GM18520 (cell line): ENCODE results near the gene TBC1D2B.
A peak's percentile ranks its signal among the peaks of the same experiment; 100 is the strongest.

Experiments used
- ATAC-seq: cut with Tn5 transposase; IDR thresholded peaks from one replicate; pipeline ENCODE4 v1.9.1; 2021; ENCODE audit not compliant: unreplicated experiment

TBC1D2B gene

DNA sequence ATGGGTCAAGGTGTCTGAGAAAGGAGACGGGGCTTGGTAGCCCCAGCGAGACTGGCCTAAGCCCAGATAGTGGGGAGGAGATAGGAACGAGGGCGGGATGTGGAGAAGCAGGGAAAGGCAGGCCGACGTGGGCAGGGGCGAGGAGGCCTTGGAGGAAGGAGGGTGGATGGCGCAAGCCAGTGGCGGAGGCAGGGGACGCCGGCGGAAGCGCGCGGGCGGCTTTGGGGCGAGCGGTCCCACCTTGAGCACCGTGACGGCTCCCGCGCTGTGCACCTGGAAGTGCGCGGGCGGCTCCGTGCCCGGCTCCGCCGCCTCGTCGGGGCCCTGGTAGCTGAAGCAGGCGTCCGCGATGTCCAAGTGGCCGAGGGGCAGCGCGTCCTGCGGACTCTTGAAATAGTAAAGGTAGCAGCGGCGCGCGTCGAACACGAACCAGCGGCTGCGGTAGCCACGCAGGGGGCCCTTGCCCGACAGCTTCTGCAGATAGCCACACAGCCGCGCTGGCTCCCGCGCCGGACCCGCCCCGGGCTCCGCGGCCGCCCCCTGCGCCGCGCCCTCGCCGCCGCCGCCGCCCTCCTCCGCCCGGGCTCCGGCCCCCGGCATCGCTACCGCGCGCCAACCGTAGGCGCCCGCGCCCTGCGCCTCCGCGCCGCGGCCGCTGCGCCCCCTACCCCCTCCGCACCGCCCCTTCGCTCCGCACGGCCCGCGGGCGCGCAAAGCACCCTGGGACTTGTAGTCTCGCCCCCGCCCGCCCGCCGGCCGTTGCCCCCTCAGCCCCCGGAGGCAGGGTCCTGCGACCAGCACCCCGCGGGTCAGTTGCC is at the start of gene TBC1D2B:
TBC1D2B (minus strand) TSS at position 659 of the 818 bp plus-strand sequence; CDS start at position 600, 59 bp downstream.
- ATAC-seq = peak; percentile 42

DNA sequence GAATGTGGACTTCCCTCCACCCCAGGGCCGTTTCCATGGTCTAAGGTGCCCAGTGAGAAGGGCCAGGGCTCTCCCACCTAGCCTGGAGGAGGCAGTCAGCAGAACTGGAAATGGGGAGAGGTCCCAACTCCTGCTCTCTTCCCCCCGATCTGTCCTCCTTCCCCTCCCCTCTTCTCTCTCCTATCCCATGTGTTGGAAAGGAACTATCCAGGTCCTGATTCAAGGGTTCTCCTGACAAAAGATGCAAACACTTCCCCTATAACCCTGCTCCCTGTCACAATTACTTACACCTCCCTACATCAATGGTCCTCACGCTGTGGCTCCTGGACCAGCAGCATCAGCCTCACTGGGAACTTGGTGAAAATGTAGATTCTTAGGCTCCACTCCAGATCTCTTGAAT is 47.8 kb upstream of the TBC1D2B start:
- no peak for ATAC-seq

DNA sequence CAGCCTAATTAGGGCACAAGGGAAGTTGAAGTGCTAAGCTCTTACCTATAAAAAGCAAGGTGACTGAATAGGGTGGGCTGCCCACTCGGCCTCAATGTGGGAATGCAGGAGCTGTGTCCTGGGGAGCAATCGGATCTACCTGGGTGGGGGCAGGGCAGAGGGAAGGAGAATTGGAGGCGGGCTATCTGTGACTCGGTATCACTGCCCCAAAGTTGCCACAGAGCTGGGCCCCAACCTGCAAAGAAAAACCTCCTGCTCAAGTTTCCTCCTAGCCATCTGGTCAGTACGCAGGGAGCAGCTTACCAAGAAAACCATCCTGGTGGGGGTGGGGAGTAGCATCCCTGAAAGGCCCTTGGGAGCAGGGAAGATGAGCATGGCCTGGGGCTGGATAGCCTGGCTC is 43.0 kb upstream of the TBC1D2B start:
- no peak for ATAC-seq

DNA sequence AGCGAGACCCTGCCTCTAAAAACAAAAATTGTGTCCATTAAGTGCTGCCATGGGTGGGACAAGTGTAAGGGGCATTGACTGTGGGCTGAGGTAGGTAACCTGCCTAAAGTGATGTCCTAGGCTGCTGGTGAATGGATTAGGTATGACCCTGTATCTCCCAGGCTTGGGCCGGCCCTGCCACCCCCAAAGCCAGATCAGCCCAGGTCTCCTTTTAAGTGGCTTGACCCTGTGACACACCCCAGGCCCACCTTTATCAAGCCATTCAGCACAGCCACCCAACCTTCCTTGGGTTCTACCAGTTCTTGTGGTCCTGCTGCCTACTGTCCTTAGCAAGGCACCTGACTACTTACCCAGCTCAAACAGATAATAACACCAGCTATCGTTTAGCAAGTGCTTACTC is 35.0 kb upstream of the TBC1D2B start:
- ATAC-seq = no peak

DNA sequence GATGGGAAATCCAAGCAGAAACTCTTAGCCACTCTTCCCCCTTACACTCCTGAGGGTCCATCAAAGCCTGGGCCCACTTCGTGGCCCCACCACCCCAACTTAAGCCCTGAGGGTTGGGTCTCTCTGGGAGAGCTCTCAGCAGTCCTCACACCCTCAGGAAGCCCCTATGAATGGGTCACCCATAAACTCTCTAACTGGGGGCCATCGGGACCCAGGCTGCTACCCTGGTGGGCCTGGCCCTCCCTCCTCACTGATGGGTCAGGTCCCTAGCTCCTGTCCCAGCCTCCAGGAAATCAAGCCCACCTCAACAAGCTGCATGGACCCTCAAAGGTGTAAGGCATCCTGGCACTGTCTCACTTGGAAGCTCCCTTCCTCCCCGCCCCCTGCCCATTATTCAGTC is 34.3 kb upstream of the TBC1D2B start:
- no peak for ATAC-seq

DNA sequence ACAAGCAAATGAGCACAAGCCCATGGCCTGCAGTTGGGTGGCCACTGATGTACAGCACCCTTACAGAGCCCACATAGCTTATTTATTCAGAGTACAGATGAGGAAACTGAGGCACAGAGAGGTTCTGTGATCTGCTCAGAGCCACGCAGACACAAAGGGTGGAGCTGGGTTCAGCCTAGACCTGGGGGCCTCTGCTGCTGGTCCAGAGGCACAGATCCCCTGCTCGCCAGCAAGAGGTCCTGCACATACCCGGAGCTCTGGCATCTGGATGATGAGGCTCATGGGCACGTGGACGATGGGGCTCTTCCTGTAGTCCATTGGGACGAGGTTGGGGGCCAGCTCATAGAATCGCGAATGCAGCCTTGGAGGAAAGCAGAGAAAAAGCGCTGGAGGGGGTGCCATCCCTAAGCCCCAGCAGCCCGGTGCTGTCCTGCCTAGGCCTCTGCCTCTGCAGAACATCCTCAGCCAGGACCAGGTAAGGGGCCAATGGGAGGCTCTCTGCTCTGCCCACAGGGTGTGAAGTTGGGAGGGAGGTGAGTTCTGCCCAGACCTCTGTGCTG is 33.5 kb upstream of the TBC1D2B start:
- ATAC-seq = no peak

DNA sequence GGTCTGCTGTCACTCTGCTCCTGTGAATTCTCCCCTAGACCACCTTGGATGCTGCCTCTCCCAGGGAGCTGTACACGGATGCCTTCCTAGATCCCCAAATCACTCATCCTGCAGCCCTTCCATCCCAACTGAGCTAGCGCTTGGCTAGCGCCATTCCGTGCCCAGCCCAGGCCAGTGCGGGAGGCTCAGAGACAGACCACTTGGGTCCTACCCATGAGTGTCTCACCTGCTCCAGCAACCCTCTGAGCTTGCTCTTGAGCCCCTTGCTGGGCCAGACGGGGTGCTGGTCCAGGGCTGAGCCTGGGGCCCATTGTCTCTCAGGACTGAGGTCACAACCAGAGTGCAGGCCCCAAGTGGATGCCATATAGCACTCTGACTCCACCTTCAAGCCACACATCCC is 32.6 kb upstream of the TBC1D2B start:
- ATAC-seq = no peak

DNA sequence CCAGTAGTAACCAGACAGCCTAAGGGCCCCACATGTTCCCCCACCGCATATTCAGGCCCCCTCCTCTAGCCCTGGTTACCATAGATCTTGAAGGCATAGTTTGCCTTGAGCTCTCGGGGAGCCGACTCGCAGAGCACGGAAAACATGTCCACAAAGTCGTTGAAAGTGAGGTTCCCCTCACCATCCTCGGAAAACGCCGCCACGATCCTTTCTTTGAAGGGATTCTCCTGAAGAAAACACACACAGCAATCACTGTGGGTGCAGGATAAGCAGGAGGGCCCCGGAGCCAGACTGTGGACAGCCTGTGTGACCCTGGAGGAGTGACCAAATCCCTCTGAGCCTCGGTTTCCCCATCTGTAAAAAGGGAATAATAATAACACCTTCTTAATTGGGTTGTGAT is 31.6 kb upstream of the TBC1D2B start:
- ATAC-seq = no peak

DNA sequence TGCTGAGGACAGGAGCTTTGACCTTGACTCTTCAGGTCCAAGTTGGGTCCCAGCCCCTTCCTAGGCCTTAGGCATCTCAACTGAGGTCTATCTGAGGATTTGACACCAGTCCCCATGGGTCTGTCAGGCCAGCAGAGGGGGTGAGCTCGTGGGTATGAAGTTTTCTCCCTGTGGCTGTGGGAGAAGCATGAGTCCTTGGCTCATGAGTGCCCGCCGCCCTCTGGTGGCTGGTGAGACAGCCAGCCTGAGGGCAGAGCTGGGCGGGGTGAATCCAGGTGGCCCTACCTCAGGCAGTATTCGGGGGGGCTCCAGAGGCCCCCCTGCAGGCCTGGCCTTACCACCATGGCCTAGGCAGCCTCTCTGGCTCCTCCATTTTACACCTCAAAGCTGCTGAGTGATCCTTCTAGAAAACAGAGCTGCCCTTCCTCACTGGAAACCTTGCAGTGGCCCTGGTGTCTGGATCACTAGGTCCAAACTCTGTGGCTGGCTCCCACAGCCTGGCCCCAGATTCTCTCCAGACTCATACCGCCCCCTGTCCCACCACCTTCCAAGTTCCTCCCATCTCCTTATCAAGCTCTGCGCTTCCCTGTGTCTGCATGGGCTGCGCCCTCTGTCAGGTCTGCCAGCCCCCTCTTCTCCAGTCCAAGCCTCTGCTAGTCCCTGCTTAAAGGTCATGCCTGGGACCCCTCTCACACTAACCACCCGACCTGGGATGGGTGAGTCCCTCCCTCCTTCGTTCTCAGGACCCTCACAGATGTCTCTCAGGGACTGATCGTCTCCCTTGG is 31.0 kb upstream of the TBC1D2B start:
- ATAC-seq = peak; percentile 36

DNA sequence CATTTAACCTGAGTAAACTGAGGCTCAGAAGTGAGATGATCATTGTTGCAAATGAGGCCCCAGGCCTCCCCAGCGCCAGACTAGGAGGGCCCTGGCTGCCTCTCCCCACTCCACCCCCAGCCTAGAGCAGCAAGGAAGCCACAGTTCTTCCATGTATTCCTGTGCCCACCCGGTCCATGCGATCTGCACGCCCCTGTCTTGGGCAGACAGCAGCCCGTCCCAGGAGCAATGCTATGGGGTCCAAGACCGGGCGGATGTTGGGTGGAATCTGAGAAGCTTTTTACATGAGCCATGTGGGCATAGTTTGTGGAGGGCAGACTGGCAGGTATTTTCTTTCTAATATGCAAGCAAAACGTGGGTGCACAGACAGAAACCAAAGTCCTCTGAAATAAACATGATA is 30.0 kb upstream of the TBC1D2B start:
- no peak for ATAC-seq

DNA sequence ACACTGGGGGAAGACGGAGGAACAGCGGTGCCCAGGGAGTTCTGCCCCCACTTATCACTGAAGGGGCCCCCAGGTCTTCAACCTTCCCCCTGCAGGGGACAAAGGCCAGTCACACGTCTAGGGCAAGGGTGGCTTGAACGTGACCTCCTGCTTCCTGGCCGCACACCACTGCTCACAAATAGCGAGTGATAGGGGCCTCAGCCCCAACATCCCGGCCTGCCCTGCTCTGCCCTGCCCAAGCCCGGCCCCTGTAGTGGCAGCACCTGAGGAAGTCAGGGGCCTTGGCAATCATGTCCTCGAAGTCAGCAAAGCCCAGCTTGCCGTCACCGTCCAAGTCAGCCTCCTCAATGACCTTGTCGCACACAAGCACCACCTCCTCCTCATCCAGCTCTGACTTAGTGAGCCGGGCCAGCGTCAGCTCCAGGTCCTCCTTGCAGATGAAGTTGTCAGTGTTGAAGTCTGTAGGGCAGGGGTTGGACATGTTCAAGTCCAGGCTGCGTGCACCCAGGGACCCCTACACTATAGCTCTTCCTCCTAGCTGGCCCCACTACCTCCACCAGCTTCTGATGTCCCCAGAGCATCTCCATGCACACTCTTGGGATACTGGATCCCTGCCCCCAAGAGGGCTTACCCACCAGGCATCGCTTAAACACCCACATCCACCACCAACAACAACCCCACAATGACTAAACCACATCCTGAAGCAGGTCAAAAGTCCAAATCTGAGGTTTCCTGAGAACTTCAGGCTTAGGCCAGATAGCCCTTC is 28.1 kb upstream of the TBC1D2B start:
- ATAC-seq = no peak

DNA sequence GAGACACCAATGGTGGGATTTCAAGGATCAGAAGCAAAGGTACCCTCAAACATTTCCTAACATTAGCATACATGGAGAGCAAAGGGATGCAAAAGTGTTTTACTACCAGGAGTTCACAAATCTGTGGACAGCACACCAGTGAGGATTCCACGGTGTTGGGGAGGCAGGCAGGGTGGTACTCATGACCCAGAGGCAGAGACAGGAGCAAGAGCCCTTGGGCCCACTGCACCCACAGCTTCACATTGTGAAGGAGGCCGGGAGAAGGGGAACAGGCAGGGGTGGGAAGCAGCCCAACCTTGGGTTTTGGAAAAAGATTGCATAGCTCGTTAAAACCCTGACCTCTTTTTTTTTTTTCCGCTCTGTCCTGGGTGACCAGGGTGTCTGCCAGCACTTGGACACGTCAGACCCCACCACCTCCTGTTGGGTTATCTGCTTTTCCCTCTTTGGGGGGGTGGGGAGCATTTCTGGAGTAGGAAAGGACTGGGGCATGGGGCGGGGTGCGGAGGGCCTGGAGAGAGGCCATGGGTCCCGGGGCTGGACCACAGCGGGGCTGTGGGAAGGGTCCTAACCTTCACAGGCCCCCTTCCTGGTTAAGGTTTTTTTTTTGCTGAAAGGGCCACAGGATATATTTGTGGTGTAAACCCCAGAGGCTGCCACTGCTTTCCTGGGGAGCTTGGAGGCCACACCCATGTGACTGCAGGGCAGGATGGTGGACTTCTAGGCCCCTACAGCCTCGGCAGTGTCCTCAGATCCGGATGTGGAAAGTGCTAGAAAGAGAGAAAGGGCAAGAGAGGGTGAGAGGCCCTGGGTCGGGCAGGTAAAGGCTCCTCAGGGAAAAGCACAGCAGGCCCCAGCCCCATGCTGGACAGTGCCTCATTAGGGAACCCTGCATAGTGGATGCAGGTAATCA is 27.3 kb upstream of the TBC1D2B start:
- ATAC-seq = no peak

DNA sequence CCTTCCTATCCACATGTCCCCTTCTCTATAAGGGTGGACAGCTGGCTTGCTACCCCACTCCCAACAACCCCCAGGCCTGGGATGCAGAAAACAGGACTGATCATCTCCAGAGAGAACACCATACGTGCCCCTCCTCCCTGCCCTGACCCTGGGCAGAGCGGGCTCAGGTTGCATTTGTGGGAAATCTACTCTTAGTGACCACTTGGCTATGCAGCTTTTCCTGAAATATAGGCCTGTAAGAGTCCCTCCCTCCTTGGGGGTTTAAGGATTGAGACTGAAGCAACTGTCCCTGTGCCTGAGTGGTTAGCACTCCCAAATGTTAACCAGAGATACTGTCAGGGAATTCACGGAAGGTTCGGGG is 26.6 kb upstream of the TBC1D2B start:
- no peak for ATAC-seq

DNA sequence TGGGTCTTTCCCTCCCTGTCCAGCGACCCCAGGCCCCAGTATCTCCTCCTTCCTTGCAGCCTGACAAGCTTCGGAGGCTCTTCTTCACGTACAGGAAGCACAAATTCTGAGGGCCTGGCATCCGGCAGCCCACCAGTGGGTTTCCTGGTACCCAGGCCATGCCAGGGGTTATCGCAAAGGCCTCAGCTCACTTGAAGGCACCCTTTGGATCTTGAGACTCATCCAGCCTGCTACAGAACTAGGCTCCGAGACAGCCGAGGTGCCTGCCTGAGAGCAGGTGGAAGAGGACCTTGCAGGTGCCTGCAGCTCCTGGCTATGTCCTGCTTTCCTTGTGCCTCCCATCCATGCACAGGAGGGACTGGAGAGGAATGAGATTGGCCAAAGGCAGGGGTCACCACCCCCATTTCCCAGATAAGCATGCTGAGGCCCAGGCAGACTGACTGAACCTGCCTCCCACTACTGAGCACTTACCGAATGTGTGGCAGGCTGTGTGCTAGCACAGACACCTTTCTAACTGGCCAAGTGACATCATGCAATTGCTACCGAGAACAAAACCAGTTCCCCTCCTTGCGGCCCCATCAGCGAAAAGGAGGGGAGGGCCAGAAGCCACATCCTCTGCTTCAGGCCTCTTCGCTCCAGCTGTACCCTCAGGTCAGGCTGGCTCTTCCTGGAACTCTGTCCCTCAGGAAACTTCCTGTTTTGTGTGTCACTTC is 26.1 kb upstream of the TBC1D2B start:
- peak; percentile 55 for ATAC-seq

DNA sequence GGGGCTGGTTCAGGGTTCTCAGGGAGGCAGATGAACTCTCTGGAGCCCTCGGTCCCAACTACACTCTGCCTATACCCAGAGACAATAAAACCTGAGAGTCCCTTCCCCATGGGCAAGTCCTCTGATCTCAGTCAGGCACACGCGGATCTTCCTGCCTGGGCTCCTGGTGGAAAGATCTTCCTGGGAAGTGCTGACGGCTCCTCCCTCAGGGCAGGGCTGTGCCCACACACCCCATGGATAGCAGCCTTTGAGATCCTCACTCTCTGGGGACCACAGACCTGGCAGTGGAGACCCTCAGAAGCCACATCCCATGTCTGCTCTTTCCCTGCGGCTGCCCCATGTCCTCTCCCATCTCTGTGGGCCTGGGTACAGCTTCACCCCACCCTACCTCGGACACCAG is 25.2 kb upstream of the TBC1D2B start:
- no peak for ATAC-seq

DNA sequence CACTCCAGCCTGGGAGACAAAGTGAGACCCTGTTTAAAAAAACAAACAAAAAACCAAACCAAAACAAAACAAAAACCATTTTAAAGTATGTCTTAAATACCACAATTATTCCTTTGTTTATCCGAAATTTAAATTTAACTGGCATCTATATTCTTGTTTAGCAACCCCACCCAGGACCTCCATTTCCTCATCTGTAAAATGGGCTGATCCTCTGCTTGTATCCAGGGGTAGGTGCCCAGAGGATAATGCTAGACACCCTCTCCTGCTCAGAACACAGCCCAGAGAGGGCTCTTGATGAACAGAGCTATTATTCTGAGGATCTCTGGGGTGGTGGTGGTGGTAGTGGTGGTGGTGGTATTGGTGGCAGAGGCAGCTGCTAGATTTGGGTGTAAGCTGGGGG is 24.7 kb upstream of the TBC1D2B start:
- no peak for ATAC-seq

DNA sequence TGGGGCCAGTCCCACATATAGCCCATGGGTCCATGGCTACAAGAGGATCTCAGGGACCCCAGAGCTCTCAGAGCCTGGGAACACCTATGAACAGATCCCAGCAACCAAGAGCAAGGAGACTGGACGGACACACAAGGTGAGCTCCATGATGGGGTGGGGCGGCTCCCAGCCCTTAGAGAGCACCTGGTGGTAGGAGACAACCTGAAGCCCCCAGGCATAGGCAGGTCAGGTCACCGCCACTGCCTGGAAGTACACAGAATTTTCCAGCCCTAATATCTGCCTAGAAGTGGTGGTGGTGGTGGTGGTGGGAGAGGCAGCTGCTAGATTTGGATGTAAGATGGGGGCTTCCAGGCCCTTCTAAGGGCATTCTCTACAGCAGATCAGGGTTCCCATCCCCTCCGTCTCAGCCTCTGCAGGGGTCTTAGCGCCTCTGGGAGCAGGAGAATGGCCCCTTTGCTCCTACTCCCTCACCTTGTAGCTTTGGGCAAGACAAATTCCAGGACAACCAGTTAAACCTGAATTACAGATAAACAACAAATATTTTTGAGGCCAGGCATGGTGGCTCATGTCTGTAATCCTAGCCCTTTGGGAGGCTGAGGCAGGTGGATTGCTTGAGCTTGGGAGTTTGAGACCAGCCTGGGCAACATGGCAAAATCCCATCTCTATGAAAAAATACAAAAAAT is 24.1 kb upstream of the TBC1D2B start:
- no peak for ATAC-seq

DNA sequence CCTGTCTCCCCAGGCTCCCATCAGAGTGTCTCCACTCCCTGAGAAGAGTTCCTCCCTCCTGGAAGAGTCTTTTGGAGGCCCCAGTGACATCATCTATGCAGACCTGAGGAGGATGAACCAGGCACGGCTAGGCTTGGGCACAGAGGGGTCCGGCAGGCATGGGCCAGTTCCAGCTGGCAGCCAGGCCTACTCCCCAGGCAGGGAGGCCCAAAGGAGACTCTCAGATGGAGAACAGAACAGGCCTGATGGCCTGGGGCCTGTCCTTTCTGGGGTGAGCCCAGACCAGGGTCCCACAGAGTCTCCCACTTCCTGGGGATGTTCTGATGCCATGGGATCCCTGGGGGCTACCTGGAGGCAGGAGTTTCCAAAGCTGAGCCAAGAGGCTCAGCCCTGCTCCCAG is 23.4 kb upstream of the TBC1D2B start:
- ATAC-seq = no peak

DNA sequence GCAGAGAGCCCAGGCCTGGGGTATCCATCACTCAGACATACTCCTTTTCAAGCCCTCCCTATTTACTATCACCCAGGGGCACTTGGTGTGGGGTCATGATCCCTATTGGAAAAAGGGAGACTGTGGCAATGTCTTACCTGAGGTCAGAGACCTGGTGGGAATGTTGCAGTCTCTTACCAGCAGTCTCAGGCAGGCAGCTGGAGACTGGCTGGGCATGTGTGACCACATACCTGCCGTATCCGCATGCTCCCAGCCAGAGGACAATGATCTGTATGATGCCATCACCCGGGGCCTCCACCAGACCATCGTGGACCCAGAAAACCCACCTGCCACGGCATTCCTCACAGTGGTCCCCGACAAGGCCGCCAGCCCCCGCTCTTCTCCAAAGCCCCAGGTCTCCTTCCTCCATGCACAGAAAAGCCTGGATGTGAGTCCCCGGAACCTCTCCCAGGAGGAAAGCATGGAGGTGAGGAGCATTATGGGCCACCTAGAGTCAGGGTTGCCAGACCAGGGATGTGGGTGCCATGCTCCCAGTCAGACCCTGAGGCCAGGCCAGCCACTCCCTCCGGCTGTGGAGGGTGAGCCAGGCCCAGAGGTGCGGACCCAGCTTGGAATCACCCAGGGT is 20.7 kb upstream of the TBC1D2B start:
- no peak for ATAC-seq
